A549 (cell line): Measurements from ENCODE around the gene TRIM8. TPM values are rescaled to one million over a fixed set of nuclear protein-coding genes. Genes with fewer than 3 reads are reported as not detected.
A peak's percentile ranks its signal among the peaks of the same experiment; 100 is the strongest.

Experiments used
- ATAC-seq, 2 experiments: fragments of 200-7000 bp in 1 of 2; fragments of >200 bp in 1 of 2; cut with Nextera tagmentation in 1 of 2; cut with Tn5 transposase in 1 of 2; 3 replicates each; pipeline versions ENCODE4 v1.8.0 to v1.9.1; 2018 to 2020; ENCODE audit warnings: mild to moderate bottlenecking in 1 of 2, moderate library complexity in 1 of 2
- CTCF ChIA-PET: fragments of 300-600 bp; sonication (Branson Sonifier 250); formaldehyde crosslinking; extraction: SDS; loops from one replicate; lab custom pipeline; 2021; ENCODE audit warnings: antibody characterized with exemption, inconsistent platforms; lab: Yijun Ruan, JAX
- POLR2A ChIA-PET: fragments of 350-600 bp; formaldehyde crosslinking; extraction: SDS; loops from one replicate; lab custom pipeline; 2021; ENCODE audit warnings: antibody characterized with exemption, inconsistent platforms; lab: Yijun Ruan, JAX
- DNase-seq, 2 experiments: peaks; one replicate each; pipeline versions ENCODE4 v3.0.0 to v3.0.0-alpha.2; 2011 to 2016; ENCODE audit warnings: low read depth in 1 of 2, low spot score in 1 of 2
- FAIRE-seq: peaks from 2 replicates; lab custom pipeline; 2011; peaks lifted over from hg19 to GRCh38; lab: Jason Lieb, UNC
- H3K27ac ChIP-seq, 2 experiments: fragments of >200 bp; sonication (Bioruptor Twin); formaldehyde crosslinking; 3 replicates each; pipeline ENCODE4 v1.5.1; 2016 to 2017
- H3K4me1 ChIP-seq: fragments of >200 bp; sonication (Bioruptor Twin); formaldehyde crosslinking; 3 replicates; pipeline ENCODE4 v1.6.1; 2016
- H3K4me2 ChIP-seq: fragments of >200 bp; sonication (Bioruptor Twin); formaldehyde crosslinking; 3 replicates; pipeline ENCODE4 v1.6.1; 2016
- H3K4me3 ChIP-seq: fragments of >200 bp; sonication (Bioruptor Twin); formaldehyde crosslinking; 3 replicates; pipeline ENCODE4 v1.5.1; 2016
- H3K9me3 ChIP-seq: fragments of >200 bp; sonication (Bioruptor Twin); formaldehyde crosslinking; 3 replicates; pipeline ENCODE4 v1.6.1; 2016
- BCL3 ChIP-seq: fragments of >200 bp; sonication (Bioruptor Twin); formaldehyde crosslinking; IDR thresholded peaks from 3 replicates; pipeline ENCODE4 v1.6.1; 2016
- CBX2 ChIP-seq: fragments of 200-600 bp; sonication (generic); IDR thresholded peaks from 2 replicates; pipeline ENCODE4 v1.6.1; 2016; ENCODE audit warnings: low read depth, mild to moderate bottlenecking, borderline replicate concordance
- CBX8 ChIP-seq: fragments of 200-600 bp; sonication (generic); IDR thresholded peaks from 2 replicates; pipeline ENCODE4 v1.6.1; 2016
- CEBPB ChIP-seq, 2 experiments: fragments of >200 bp in 1 of 2; sonication (Bioruptor Twin) in 1 of 2; formaldehyde crosslinking in 1 of 2; IDR thresholded peaks; 2 replicates each; pipeline ENCODE4 v1.6.1; 2012 to 2016
- CHD2 ChIP-seq: fragments of 150-350 bp; IDR thresholded peaks from 2 replicates; pipeline ENCODE4 v1.6.1; 2014; ENCODE audit warnings: low read length; ENCODE audit not compliant: partially characterized antibody
- CHD4 ChIP-seq: fragments of 200-600 bp; sonication (generic); IDR thresholded peaks from 2 replicates; pipeline ENCODE4 v1.6.1; 2016; ENCODE audit warnings: antibody characterized with exemption, mild to moderate bottlenecking, borderline replicate concordance
- CTCF ChIP-seq: fragments of >200 bp; sonication (Bioruptor Twin); formaldehyde crosslinking; IDR thresholded peaks from 3 replicates; pipeline ENCODE4 v1.5.1; 2016
- E2F6 ChIP-seq: IDR thresholded peaks from 2 replicates; pipeline ENCODE4 v1.6.1; 2012; ENCODE audit warnings: low read depth, borderline replicate concordance
- EHF ChIP-seq: fragments of 250-450 bp; sonication (Bioruptor Pico); IDR thresholded peaks from 2 replicates; pipeline ENCODE4 v1.5.0; 2020; ENCODE audit warnings: mild to moderate bottlenecking
- EHMT2 ChIP-seq: fragments of 200-600 bp; sonication (generic); IDR thresholded peaks from 2 replicates; pipeline ENCODE4 v1.6.1; 2016; ENCODE audit warnings: antibody characterized with exemption, low read depth, mild to moderate bottlenecking, moderate library complexity
- ELK1 ChIP-seq: fragments of 150-350 bp; IDR thresholded peaks from 2 replicates; pipeline ENCODE4 v1.6.1; 2014; ENCODE audit warnings: low read depth, mild to moderate bottlenecking, low read length
- FOSB ChIP-seq: fragments of 250-450 bp; sonication (Bioruptor Pico); IDR thresholded peaks from 2 replicates; pipeline ENCODE4 v1.5.0; 2020; ENCODE audit warnings: mild to moderate bottlenecking, moderate library complexity
- FOSL2 ChIP-seq, 2 experiments: fragments of 450-650 bp in 1 of 2; fragments of >200 bp in 1 of 2; sonication (Bioruptor Twin) in 1 of 2; formaldehyde crosslinking; IDR thresholded peaks; 2 replicates each; pipeline versions ENCODE4 v1.5.0 to v1.6.1; 2016 to 2020; ENCODE audit warnings: mild to moderate bottlenecking in 1 of 2, moderate library complexity in 1 of 2
- FOXS1 ChIP-seq: fragments of 250-450 bp; sonication (Bioruptor Pico); IDR thresholded peaks from 2 replicates; pipeline ENCODE4 v1.5.0; 2020; ENCODE audit warnings: mild to moderate bottlenecking, moderate library complexity
- HDAC2 ChIP-seq: fragments of 200-600 bp; sonication (generic); IDR thresholded peaks from 2 replicates; pipeline ENCODE4 v1.6.1; 2016
- HMGXB4 ChIP-seq: fragments of 250-450 bp; sonication (Bioruptor Pico); IDR thresholded peaks from 2 replicates; pipeline ENCODE4 v1.5.0; 2021; ENCODE audit warnings: mild to moderate bottlenecking, moderate library complexity, borderline replicate concordance
- HOXB13 ChIP-seq: fragments of 250-450 bp; sonication (Bioruptor Pico); IDR thresholded peaks from 2 replicates; pipeline ENCODE4 v1.5.0; 2020; ENCODE audit warnings: low read depth, mild to moderate bottlenecking, moderate library complexity
- HOXB5 ChIP-seq: fragments of 250-450 bp; sonication (Bioruptor Pico); IDR thresholded peaks from 2 replicates; pipeline ENCODE4 v1.5.0; 2020; ENCODE audit warnings: mild to moderate bottlenecking, moderate library complexity
- JUN ChIP-seq, 2 experiments: fragments of >200 bp; sonication (Bioruptor Twin); formaldehyde crosslinking; IDR thresholded peaks; 2 replicates in 1 of 2; 3 replicates in 1 of 2; pipeline ENCODE4 v1.6.1; 2016 to 2017
- JUNB ChIP-seq: fragments of >200 bp; sonication (Bioruptor Twin); formaldehyde crosslinking; IDR thresholded peaks from 2 replicates; pipeline ENCODE4 v1.6.1; 2016
- KDM1A ChIP-seq: fragments of 200-600 bp; sonication (generic); IDR thresholded peaks from 2 replicates; pipeline ENCODE4 v1.6.1; 2016; ENCODE audit warnings: low read depth, mild to moderate bottlenecking
- MAFK ChIP-seq: fragments of 450-650 bp; IDR thresholded peaks from 2 replicates; pipeline ENCODE4 v1.6.1; 2014; ENCODE audit not compliant: partially characterized antibody
- MAZ ChIP-seq: fragments of 150-350 bp; IDR thresholded peaks from 2 replicates; pipeline ENCODE4 v1.6.1; 2014; ENCODE audit warnings: antibody characterized with exemption, low read depth, low read length, borderline replicate concordance
- NFE2L2 ChIP-seq: fragments of 150-350 bp; conservative IDR thresholded peaks from 2 replicates; pipeline ENCODE4 v1.6.1; 2014; ENCODE audit warnings: low read length
- PBX3 ChIP-seq: IDR thresholded peaks from 2 replicates; pipeline ENCODE4 v1.6.1; 2012
- POLR2A ChIP-seq: IDR thresholded peaks from 2 replicates; pipeline ENCODE4 v1.6.1; 2012; ENCODE audit warnings: mild to moderate bottlenecking, low read length
- RAD21 ChIP-seq, 2 experiments: fragments of >200 bp in 1 of 2; sonication (Bioruptor Twin) in 1 of 2; formaldehyde crosslinking in 1 of 2; IDR thresholded peaks in 1 of 2; conservative IDR thresholded peaks in 1 of 2; 2 replicates in 1 of 2; 3 replicates in 1 of 2; pipeline ENCODE4 v1.6.1; 2012 to 2018; ENCODE audit warnings: inconsistent platforms in 1 of 2
- RARB ChIP-seq: fragments of 250-450 bp; sonication (Bioruptor Pico); IDR thresholded peaks from 2 replicates; pipeline ENCODE4 v1.8.0; 2021; ENCODE audit warnings: mild to moderate bottlenecking, moderate library complexity
- RCOR1 ChIP-seq: fragments of 150-350 bp; IDR thresholded peaks from 2 replicates; pipeline ENCODE4 v1.6.1; 2014; ENCODE audit warnings: antibody characterized with exemption, low read length, low read depth
- SREBF2 ChIP-seq: fragments of 450-650 bp; IDR thresholded peaks from 2 replicates; pipeline ENCODE4 v1.6.1; 2014; ENCODE audit warnings: mild to moderate bottlenecking, moderate library complexity
- TFCP2L1 ChIP-seq: fragments of 250-450 bp; sonication (Bioruptor Pico); IDR thresholded peaks from 2 replicates; pipeline ENCODE4 v1.5.0; 2021; ENCODE audit warnings: mild to moderate bottlenecking
- ZC3H11A ChIP-seq: fragments of 450-650 bp; IDR thresholded peaks from 2 replicates; pipeline ENCODE4 v1.6.1; 2014; ENCODE audit warnings: antibody characterized with exemption, mild to moderate bottlenecking
- ZFP36 ChIP-seq: fragments of 450-650 bp; IDR thresholded peaks from 2 replicates; pipeline ENCODE4 v1.6.1; 2014; ENCODE audit warnings: borderline replicate concordance; ENCODE audit not compliant: partially characterized antibody
- WGBS: methylation state at CpG from one replicate; pipeline ENCODE4 v1.1.6; 2017; ENCODE audit errors: missing lambda C conversion rate; 5-methylcytosine and 5-hydroxymethylcytosine counted together
- polyA plus RNA-seq, 4 experiments: library from polyadenylated mRNA; depleted of rRNA in 3 of 4; stranded (reverse); fragments of >200 nt; fragmentation: RNase III in 1 of 4; extraction: RNeasy Plus Mini Kit Qiagen cat#74134 plus additional on column Dnase treatment in 1 of 4; gene quantifications; 2 replicates in 3 of 4; 3 replicates in 1 of 4; pipeline ENCODE4 v1.2.3, GENCODE V29; 2011 to 2017

Gene TRIM8
- polyA plus RNA-seq, 2 of the 4 experiments (the other 2 are of a cell fraction) = 22.8 to 32.5 TPM

- Histone ChIP-seq H3K27ac (peak overlapping the region; percentile 98), H3K4me1 (peaks cover 26% of the 10 kb centered on the region), H3K9me3 (no peaks in the 10 kb centered on the region), H3K4me3 (peak overlapping the region; percentile 94), H3K4me2 (peak overlapping the region; percentile 99)
- DNase-seq (peak; percentile 66 to 70), FAIRE-seq (no peak), ATAC-seq (peak in 1 of 2 experiments; percentile 21; a peak in 3 of 6 replicates)
- WGBS = under 1% methylated on average over 29 of the region's 29 CpGs
- CTCF ChIA-PET = interaction anchor here (0.7 to 3.8 kb wide), 20 partner anchors 10 to 145 kb away, joined by 3 to 38 read pairs (median 4); partner anchors contain the start of genes ACTR1A, ARL3, SFXN2 and SUFU
- POLR2A ChIA-PET = interaction anchor here (0.8 to 2.5 kb wide), 7 partner anchors 9 to 272 kb away, joined by 3 to 15 read pairs (median 3); partner anchors contain the start of genes ACTR1A, ARL3, CNNM2 and SFXN2
- no peak for TF ChIP-seq MAFK
- TF ChIP-seq HOXB5 (CRISPR knock-in tag) = no peak
- TF ChIP-seq SREBF2 = no peak
- TF ChIP-seq EHMT2 = no peak
- TF ChIP-seq EHF (CRISPR knock-in tag) = no peak
- TF ChIP-seq RARB (CRISPR knock-in tag) = no peak
- no peak for TF ChIP-seq KDM1A
- TF ChIP-seq CBX2 = no peak
- no peak for TF ChIP-seq ZFP36
- TF ChIP-seq JUN (IDR thresholded peaks at IDR 0.05) = no peak
- TF ChIP-seq HOXB13 (CRISPR knock-in tag) = no peak
- no peak for TF ChIP-seq TFCP2L1 (CRISPR knock-in tag)
- TF ChIP-seq HDAC2 = no peak
- TF ChIP-seq NFE2L2 = no peak
- TF ChIP-seq JUNB = 0 out of 2 replicates have a peak, but pooled peaks have one; percentile 34
- no peak for TF ChIP-seq PBX3
- TF ChIP-seq ZC3H11A = no peak
- TF ChIP-seq CBX8 = no peak
- TF ChIP-seq MAZ = no peak
- TF ChIP-seq CEBPB (IDR thresholded peaks at IDR 0.05) = no peak
- no peak for TF ChIP-seq RCOR1
- no peak for TF ChIP-seq CTCF
- no peak for TF ChIP-seq FOSB
- peak; percentile 14; the same call in 1 of the 2 replicates for TF ChIP-seq POLR2A
- no peak for TF ChIP-seq CHD2
- no peak for TF ChIP-seq HMGXB4 (CRISPR knock-in tag)
- TF ChIP-seq BCL3 = 0 out of 3 replicates have a peak, but pooled peaks have one; percentile 8
- no peak for TF ChIP-seq ELK1
- no peak for TF ChIP-seq E2F6
- no peak for TF ChIP-seq CHD4
- TF ChIP-seq FOSL2 (IDR thresholded peaks at IDR 0.05) = 0 out of 2 replicates have a peak, but pooled peaks have one; percentile 7
- TF ChIP-seq FOSL2 (CRISPR knock-in tag; IDR thresholded peaks at IDR 0.05) = peak; percentile 80
- TF ChIP-seq RAD21 (conservative IDR thresholded peaks at IDR 0.05 in 1 of 2, IDR thresholded peaks at IDR 0.05 in 1 of 2) = no peak
- TF ChIP-seq FOXS1 (CRISPR knock-in tag) = no peak
These were observed 1.7 kb downstream of the TRIM8 start for GRCh38 chr10:102645741-102646609.
